A673 (cell line): ENCODE results near the gene MDH1B. TPM values are rescaled to one million over a fixed set of nuclear protein-coding genes. Genes with fewer than 3 reads are reported as not detected.

Source experiments
- BruUV-seq: library from RNA; stranded (reverse); fragments of 400-500 nt; replicated peaks from 2 replicates; lab custom pipeline; 2021; lab: Mats Ljungman, UMichigan
- CTCF ChIA-PET: fragments of 300-600 bp; sonication (Branson Sonifier 250); formaldehyde crosslinking; loops from one replicate; lab custom pipeline; 2022; ENCODE audit warnings: antibody characterized with exemption; lab: Charles Lee
- POLR2A ChIA-PET: fragments of 300-600 bp; sonication (Branson Sonifier 250); formaldehyde crosslinking; loops from one replicate; lab custom pipeline; 2022; ENCODE audit warnings: antibody characterized with exemption; ENCODE audit not compliant: low non-redundant PET; lab: Charles Lee
- DNase-seq: peaks from one replicate; pipeline ENCODE4 v3.0.0-alpha.2; 2015; ENCODE audit warnings: low spot score
- H3K27ac ChIP-seq: fragments of 200-600 bp; sonication (generic); 2 replicates; pipeline ENCODE4 v1.5.1; 2016; ENCODE audit warnings: mixed run types, low read depth, mild to moderate bottlenecking, mixed read lengths, antibody characterized with exemption, low read length; ENCODE audit not compliant: poor library complexity, severe bottlenecking
- H3K27me3 ChIP-seq: fragments of 200-600 bp; sonication (generic); replicated peaks from 2 replicates; pipeline ENCODE4 v1.6.1; 2017; ENCODE audit warnings: mixed run types, low read depth, mild to moderate bottlenecking, mixed read lengths, antibody characterized with exemption, low read length; ENCODE audit not compliant: insufficient read depth, poor library complexity
- H3K36me3 ChIP-seq: fragments of 200-600 bp; sonication (generic); 2 replicates; pipeline ENCODE4 v1.6.1; 2016; ENCODE audit warnings: mixed run types, mild to moderate bottlenecking, mixed read lengths, antibody characterized with exemption, low read length; ENCODE audit not compliant: insufficient read depth, poor library complexity, severe bottlenecking
- H3K4me1 ChIP-seq: fragments of 200-600 bp; sonication (generic); 2 replicates; pipeline ENCODE4 v1.6.1; 2017; ENCODE audit warnings: mixed run types, mild to moderate bottlenecking, mixed read lengths, antibody characterized with exemption, low read length; ENCODE audit not compliant: insufficient read depth, poor library complexity, severe bottlenecking
- H3K4me3 ChIP-seq: fragments of 200-600 bp; sonication (generic); 2 replicates; pipeline ENCODE4 v1.5.1; 2016; ENCODE audit warnings: low read depth, mixed run types, mild to moderate bottlenecking, mixed read lengths, low read length; ENCODE audit not compliant: poor library complexity, severe bottlenecking
- H3K9me3 ChIP-seq: fragments of 200-600 bp; sonication (generic); 2 replicates; pipeline ENCODE4 v1.6.1; 2016; ENCODE audit warnings: mixed run types, low read depth, mild to moderate bottlenecking, mixed read lengths, antibody characterized with exemption, low read length; ENCODE audit not compliant: poor library complexity, severe bottlenecking
- CTCF ChIP-seq: fragments of 300-800, 200-600 bp; sonication (generic); conservative IDR thresholded peaks from 2 replicates; pipeline ENCODE4 v1.5.1; 2017; ENCODE audit warnings: low read depth, mild to moderate bottlenecking, antibody characterized with exemption, low read length, moderate library complexity, mixed read lengths
- EZH2 ChIP-seq: fragments of 200-600 bp; sonication (generic); IDR thresholded peaks from 2 replicates; pipeline ENCODE4 v1.6.1; 2017; ENCODE audit warnings: borderline replicate concordance, low read depth, mild to moderate bottlenecking, mixed read lengths, antibody characterized with exemption, low read length; ENCODE audit not compliant: poor library complexity, severe bottlenecking
- intact Hi-C: fragments of 100-400 bp; cut with micrococcal nuclease; formaldehyde crosslinking; loops from one replicate; pipeline ENCODE4 v1.10.0; 2022; ENCODE audit not compliant: unreplicated experiment
- total RNA-seq: library from RNA; stranded (reverse); gene quantifications from 2 replicates; pipeline ENCODE4 v1.2.3, GENCODE V29; 2021

Gene MDH1B
- total RNA-seq, 1 experiment from 2014 or later, result 0.86 TPM

- no peak for TF ChIP-seq CTCF
- TF ChIP-seq EZH2, result no peak
- no peak overlapping the region for H3K4me3 ChIP-seq
- no TSS peak for BruUV-seq
- DNase-seq, result no peak
- ChIA-PET POLR2A (no interaction called here), CTCF (no interaction called here)
- H3K27ac ChIP-seq, result no peak overlapping the region
- no peaks in the 10 kb centered on the region for H3K4me1 ChIP-seq
- intact Hi-C loops, result loop anchor here (10.0 kb wide), 2 partner anchors 586 to 1376 kb away; no protein-coding TSS in a partner anchor
- peaks cover 39% of the 10 kb centered on the region for H3K27me3 ChIP-seq
- H3K36me3 ChIP-seq, result no peaks in the 10 kb centered on the region
- H3K9me3 ChIP-seq, result no peaks in the 10 kb centered on the region
Measured at GRCh38 chr2:206698811-206699210, 66.3 kb downstream of the MDH1B start.

GRCh38 chr2:206696910-206697309 lies 68.2 kb downstream of the MDH1B start:
- Histone ChIP-seq H3K9me3 (no peaks in the 10 kb centered on the region), H3K4me3 (no peak overlapping the region), H3K27me3 (peaks cover 28% of the 10 kb centered on the region), H3K4me1 (no peaks in the 10 kb centered on the region), H3K27ac (no peak overlapping the region), H3K36me3 (no peaks in the 10 kb centered on the region)
- CTCF ChIA-PET, result interaction anchor here (0.5 kb wide), 1 partner anchor 1710 kb away, joined by 3 read pairs; no protein-coding TSS in a partner anchor
- no TSS peak for BruUV-seq
- intact Hi-C loops, result loop anchor here (10.0 kb wide), 2 partner anchors 588 to 1378 kb away; no protein-coding TSS in a partner anchor
- TF ChIP-seq EZH2 (no peak), CTCF (no peak)
- POLR2A ChIA-PET, result no interaction called here
- no peak for DNase-seq

GRCh38 chr2:206693399-206694137 lies 71.6 kb downstream of the MDH1B start:
- peaks cover 22% of the 10 kb centered on the region for H3K27me3 ChIP-seq
- ChIA-PET POLR2A (no interaction called here), CTCF (no interaction called here)
- TF ChIP-seq EZH2 (no peak), CTCF (peak; percentile 71)
- no peak overlapping the region for H3K27ac ChIP-seq
- H3K9me3 ChIP-seq, result no peaks in the 10 kb centered on the region
- intact Hi-C loops, result loop anchor here (1.0 to 10.0 kb wide), 5 partner anchors 89 to 1381 kb away; no protein-coding TSS in a partner anchor
- H3K36me3 ChIP-seq, result no peaks in the 10 kb centered on the region
- no peak overlapping the region for H3K4me3 ChIP-seq
- BruUV-seq, result no TSS peak
- peak; percentile 69 for DNase-seq
- H3K4me1 ChIP-seq, result no peaks in the 10 kb centered on the region
